ENCODE data around the gene ITGA2B. TPM values are rescaled to one million over a fixed set of nuclear protein-coding genes. Genes with fewer than 3 reads are reported as not detected.
A peak's percentile ranks its signal among the peaks of the same experiment; 100 is the strongest.
"Not testable (repeated sequence)": the region's sequence is repeated elsewhere in the genome, so short reads cannot be mapped to it uniquely, and the experiment has no call there.

ITGA2B gene
- total RNA-seq, 1 experiment from 2014 or later = 0.62 TPM

DNA sequence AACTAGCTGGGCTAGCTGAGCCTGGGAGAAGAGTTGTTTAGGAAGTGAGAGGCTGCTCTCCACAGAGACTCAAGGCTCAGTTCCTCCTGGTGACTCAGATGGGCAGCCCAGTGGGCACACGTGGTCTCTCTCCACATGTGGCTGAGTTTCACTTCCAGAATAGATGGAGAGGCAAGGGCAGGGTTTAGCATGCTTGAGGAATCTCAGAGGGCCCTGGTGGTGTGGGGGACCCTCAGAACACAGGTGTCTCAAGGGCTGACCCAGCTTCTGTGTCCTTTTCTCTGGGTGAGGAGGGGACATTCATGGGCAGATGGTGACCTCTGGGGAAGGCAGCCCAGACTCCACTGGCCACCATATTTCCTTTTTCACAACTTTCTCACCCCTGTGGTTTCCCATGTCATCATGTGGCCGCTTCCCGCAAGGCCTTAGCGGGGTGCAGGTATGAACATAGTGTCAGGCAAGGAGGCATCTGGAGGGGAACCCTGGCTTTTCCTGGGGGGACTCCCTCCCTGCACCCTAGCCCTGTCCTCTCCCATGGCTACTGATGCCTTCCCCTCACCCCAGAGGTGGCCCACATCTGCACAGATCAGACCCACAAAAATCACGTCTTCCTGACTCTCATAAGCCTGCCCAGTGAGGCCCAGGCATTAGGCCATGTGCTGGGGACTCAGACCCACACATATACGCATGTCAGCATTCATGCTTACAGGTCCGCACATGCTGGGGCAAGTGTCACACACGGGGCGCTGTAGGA is 41.0 kb downstream of the ITGA2B start:
- Histone ChIP-seq H3K9me3 (ENCODE audit: low read depth, low read length, poor library complexity, severe bottlenecking) (no peaks in the 10 kb centered on the region), H3K36me3 (ENCODE audit: insufficient read depth, low read length, poor library complexity, severe bottlenecking) (no peaks in the 10 kb centered on the region), H3K27me3 (replicated peaks; ENCODE audit: insufficient read depth, low read depth, low read length, poor library complexity) (no peaks in the 10 kb centered on the region), H3K4me1 (ENCODE audit: insufficient read depth, low read length, poor library complexity, severe bottlenecking) (no peaks in the 10 kb centered on the region), H3K27ac (ENCODE audit: low read depth, low read length, poor library complexity, severe bottlenecking) (no peak overlapping the region), H3K4me3 (ENCODE audit: low read depth, low read length, poor library complexity, severe bottlenecking) (no peak overlapping the region)
- POLR2A ChIA-PET (ENCODE audit: low non-redundant PET) = no interaction called here
- TF ChIP-seq EZH2 (IDR thresholded peaks at IDR 0.05; ENCODE audit: borderline replicate concordance, low read depth, low read length, poor library complexity, severe bottlenecking) (no peak), CTCF (conservative IDR thresholded peaks at IDR 0.05; ENCODE audit: low read depth, low read length) (no peak)
- no peak for DNase-seq (ENCODE audit: low spot score)
- CTCF ChIA-PET = no interaction called here
- intact Hi-C loops (cut with micrococcal nuclease; ENCODE audit: unreplicated experiment) = loop anchor here (5.0 kb wide), 1 partner anchor 136 kb away; no protein-coding TSS in a partner anchor
- no TSS peak for BruUV-seq (replicated peaks)

DNA sequence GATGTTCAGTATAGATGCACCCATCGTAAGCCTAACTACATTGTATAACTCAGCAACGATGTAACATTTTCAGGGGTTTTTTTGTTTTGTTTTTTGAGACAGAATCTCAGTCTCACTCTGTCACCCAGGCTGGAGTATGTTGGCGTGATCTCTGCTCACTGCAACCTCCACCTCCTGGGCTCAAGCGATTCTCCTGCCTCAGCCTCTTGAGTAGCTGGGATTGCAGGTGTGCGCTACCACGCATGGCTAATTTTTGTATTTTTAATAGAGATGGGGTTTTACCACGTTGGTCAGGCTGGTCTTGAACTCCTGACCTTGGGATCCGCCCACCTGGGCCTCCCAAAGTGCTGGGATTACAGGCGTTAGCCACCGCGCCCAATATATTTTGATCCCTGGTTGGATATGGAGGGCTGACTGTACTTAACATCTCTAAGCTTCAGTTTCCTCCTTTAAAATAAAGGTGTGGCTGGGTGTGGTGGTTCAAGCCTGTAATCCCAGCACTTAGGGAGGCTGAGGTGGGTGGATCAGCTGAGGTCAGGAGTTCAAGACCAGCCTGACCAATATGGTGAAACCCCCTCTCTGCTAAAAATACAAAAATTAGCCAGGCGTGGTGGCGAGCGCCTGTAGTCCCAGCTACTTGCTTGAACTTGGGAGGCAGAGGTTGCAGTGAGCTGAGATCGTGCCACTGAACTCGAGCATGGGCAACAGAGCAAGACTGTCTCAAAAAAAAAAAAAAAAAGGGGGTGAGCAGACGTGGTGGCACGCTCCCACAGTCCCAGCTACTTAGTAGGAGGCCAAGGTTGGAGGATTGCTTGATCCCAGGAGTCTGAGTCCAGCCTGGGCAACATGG is 42.0 kb downstream of the ITGA2B start:
- H3K27ac ChIP-seq (ENCODE audit: low read depth, low read length, poor library complexity, severe bottlenecking); H3K27me3 ChIP-seq (replicated peaks; ENCODE audit: insufficient read depth, low read depth, low read length, poor library complexity); H3K9me3 ChIP-seq (ENCODE audit: low read depth, low read length, poor library complexity, severe bottlenecking); BruUV-seq (replicated peaks); DNase-seq (ENCODE audit: low spot score); H3K4me1 ChIP-seq (ENCODE audit: insufficient read depth, low read length, poor library complexity, severe bottlenecking); H3K4me3 ChIP-seq (ENCODE audit: low read depth, low read length, poor library complexity, severe bottlenecking); POLR2A ChIA-PET (ENCODE audit: low non-redundant PET); H3K36me3 ChIP-seq (ENCODE audit: insufficient read depth, low read length, poor library complexity, severe bottlenecking); CTCF ChIA-PET: not testable (repeated sequence)
- intact Hi-C loops (cut with micrococcal nuclease; ENCODE audit: unreplicated experiment) = loop anchor here (5.0 kb wide), 1 partner anchor 135 kb away; no protein-coding TSS in a partner anchor

GRCh38 chr17:44346064-44346844 is 43.2 kb downstream of the ITGA2B start:
- no TSS peak for BruUV-seq (replicated peaks)
- intact Hi-C loops (cut with micrococcal nuclease; ENCODE audit: unreplicated experiment) = loop anchor here (5.0 kb wide), 1 partner anchor 134 kb away; no protein-coding TSS in a partner anchor
- no peaks in the 10 kb centered on the region for H3K9me3 ChIP-seq (ENCODE audit: low read depth, low read length, poor library complexity, severe bottlenecking)
- no peak overlapping the region for H3K27ac ChIP-seq (ENCODE audit: low read depth, low read length, poor library complexity, severe bottlenecking)
- CTCF ChIA-PET = interaction anchor here (0.6 to 1.1 kb wide), 6 partner anchors 11 to 160 kb away, joined by 3 to 6 read pairs (median 3); no protein-coding TSS in a partner anchor
- no peaks in the 10 kb centered on the region for H3K36me3 ChIP-seq (ENCODE audit: insufficient read depth, low read length, poor library complexity, severe bottlenecking)
- H3K4me1 ChIP-seq (ENCODE audit: insufficient read depth, low read length, poor library complexity, severe bottlenecking) = no peaks in the 10 kb centered on the region
- no peaks in the 10 kb centered on the region for H3K27me3 ChIP-seq (replicated peaks; ENCODE audit: insufficient read depth, low read depth, low read length, poor library complexity)
- H3K4me3 ChIP-seq (ENCODE audit: low read depth, low read length, poor library complexity, severe bottlenecking) = peak overlapping the region; percentile 64
- POLR2A ChIA-PET (ENCODE audit: low non-redundant PET) = no interaction called here
- TF ChIP-seq CTCF (conservative IDR thresholded peaks at IDR 0.05; ENCODE audit: low read depth, low read length) = no peak
- TF ChIP-seq EZH2 (IDR thresholded peaks at IDR 0.05; ENCODE audit: borderline replicate concordance, low read depth, low read length, poor library complexity, severe bottlenecking) = no peak
- no peak for DNase-seq (ENCODE audit: low spot score)

All from A673 (cell line).